Amniotic stem cell (primary cell): ENCODE data around the gene DAND5.

ENCODE experiments used
- DNase-seq: peaks from one replicate; lab custom pipeline; 2025; lab: John Stamatoyannopoulos, UW

The DAND5 gene

GRCh38 chr19:12969292-12969988 is at the start of gene DAND5:
Gene DAND5 (plus strand): TSS chr19:12969576. CDS start chr19:12969661, 85 bp downstream.
- no peak for DNase-seq

GRCh38 chr19:12921047-12921446 is 48.3 kb upstream of the DAND5 start:
- no peak for DNase-seq

GRCh38 chr19:12922959-12923358 is 46.4 kb upstream of the DAND5 start:
- DNase-seq: no peak

GRCh38 chr19:12924621-12925310 is 44.6 kb upstream of the DAND5 start:
- no peak for DNase-seq

- DNase-seq: no peak
These were observed 39.3 kb upstream of the DAND5 start for GRCh38 chr19:12930002-12930645.

GRCh38 chr19:12932392-12933286 is 36.7 kb upstream of the DAND5 start:
- DNase-seq: no peak

- peak; percentile 92 for DNase-seq
These were observed 35.9 kb upstream of the DAND5 start, which contains the start of gene FARSA for GRCh38 chr19:12933287-12934072. Gene FARSA (minus strand): TSS chr19:12933711. CDS start chr19:12933696, 15 bp downstream.

- DNase-seq: no peak
These were observed 34.3 kb upstream of the DAND5 start for GRCh38 chr19:12935071-12935470.

GRCh38 chr19:12936582-12936981 is 32.8 kb upstream of the DAND5 start:
- DNase-seq: no peak

GRCh38 chr19:12937093-12937926 is 32.1 kb upstream of the DAND5 start:
- no peak for DNase-seq

GRCh38 chr19:12937927-12938778 is 31.2 kb upstream of the DAND5 start, which contains the start of gene CALR:
Gene CALR (plus strand): TSS chr19:12938609. CDS start chr19:12938680, 71 bp downstream.
- DNase-seq: peak; percentile 98

GRCh38 chr19:12938779-12939601 is 30.4 kb upstream of the DAND5 start:
- no peak for DNase-seq

- DNase-seq: no peak
These were observed 29.4 kb upstream of the DAND5 start for GRCh38 chr19:12939975-12940423.

GRCh38 chr19:12940897-12941296 is 28.5 kb upstream of the DAND5 start:
- DNase-seq: no peak

- DNase-seq: no peak
These were observed 25.8 kb upstream of the DAND5 start for GRCh38 chr19:12943437-12944044.

GRCh38 chr19:12944104-12944674 is 25.2 kb upstream of the DAND5 start:
- no peak for DNase-seq

GRCh38 chr19:12945479-12946091 is 23.8 kb upstream of the DAND5 start, which contains the start of gene RAD23A:
Gene RAD23A (plus strand): TSS chr19:12945862. CDS start chr19:12945949, 87 bp downstream.
- peak; percentile 88 for DNase-seq
